Measurements from ENCODE around the gene EPN1. TPM values are rescaled to one million over a fixed set of nuclear protein-coding genes. Genes with fewer than 3 reads are reported as not detected.

Gene EPN1
- total and polyA plus RNA-seq, 9 of the 15 experiments (the other 6 are each of a cell fraction or from before 2014, with no cell fraction given) = 0.08 to 138 (median 12.7) TPM

DNA sequence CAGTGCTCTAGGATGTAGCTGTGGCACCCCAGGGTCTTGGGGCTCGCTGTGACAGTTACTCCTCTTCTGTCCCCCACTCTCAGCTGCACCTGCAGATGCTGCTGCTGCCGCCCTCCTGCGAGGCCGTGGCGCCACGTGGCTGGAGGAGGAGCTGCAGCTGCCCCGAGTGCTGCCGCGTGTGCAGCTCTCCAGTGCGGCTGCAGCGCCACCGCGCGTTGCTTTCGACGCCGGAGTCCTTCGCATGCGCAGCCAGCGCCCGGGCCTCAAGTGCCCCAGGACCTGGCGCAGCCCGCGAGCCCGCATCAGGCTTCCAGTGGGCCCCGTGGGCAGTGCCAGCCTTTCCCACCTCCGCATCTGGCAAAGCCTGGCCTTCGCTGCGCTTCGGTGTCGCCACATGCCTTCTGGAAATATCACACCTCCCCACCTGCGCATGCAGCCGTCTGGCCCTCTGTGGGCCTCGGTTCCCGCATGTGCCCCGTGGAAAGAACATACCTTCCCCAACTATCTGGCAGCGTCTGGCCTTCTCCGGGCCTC, 34.9 kb upstream of the EPN1 start (continued):
- TF ChIP-seq, protein P1, sequence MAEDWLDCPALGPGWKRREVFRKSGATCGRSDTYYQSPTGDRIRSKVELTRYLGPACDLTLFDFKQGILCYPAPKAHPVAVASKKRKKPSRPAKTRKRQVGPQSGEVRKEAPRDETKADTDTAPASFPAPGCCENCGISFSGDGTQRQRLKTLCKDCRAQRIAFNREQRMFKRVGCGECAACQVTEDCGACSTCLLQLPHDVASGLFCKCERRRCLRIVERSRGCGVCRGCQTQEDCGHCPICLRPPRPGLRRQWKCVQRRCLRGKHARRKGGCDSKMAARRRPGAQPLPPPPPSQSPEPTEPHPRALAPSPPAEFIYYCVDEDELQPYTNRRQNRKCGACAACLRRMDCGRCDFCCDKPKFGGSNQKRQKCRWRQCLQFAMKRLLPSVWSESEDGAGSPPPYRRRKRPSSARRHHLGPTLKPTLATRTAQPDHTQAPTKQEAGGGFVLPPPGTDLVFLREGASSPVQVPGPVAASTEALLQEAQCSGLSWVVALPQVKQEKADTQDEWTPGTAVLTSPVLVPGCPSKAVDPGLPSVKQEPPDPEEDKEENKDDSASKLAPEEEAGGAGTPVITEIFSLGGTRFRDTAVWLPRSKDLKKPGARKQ (CRISPR knock-in tag; IDR thresholded peaks at IDR 0.05) = peak; percentile 92
- TF ChIP-seq NCOR1 (IDR thresholded peaks at IDR 0.05) = no peak
- TF ChIP-seq HIVEP1 (CRISPR knock-in tag; IDR thresholded peaks at IDR 0.05) = peak; percentile 81; the same call in 1 of the 2 replicates
- TF ChIP-seq POLR3G (IDR thresholded peaks at IDR 0.05; ENCODE audit: extremely low read depth, insufficient read length, insufficient replicate concordance) = no peak
- TF ChIP-seq RBM15 (IDR thresholded peaks at IDR 0.05; ENCODE audit: insufficient read depth, low read length) = no peak
- TF ChIP-seq, protein P2, sequence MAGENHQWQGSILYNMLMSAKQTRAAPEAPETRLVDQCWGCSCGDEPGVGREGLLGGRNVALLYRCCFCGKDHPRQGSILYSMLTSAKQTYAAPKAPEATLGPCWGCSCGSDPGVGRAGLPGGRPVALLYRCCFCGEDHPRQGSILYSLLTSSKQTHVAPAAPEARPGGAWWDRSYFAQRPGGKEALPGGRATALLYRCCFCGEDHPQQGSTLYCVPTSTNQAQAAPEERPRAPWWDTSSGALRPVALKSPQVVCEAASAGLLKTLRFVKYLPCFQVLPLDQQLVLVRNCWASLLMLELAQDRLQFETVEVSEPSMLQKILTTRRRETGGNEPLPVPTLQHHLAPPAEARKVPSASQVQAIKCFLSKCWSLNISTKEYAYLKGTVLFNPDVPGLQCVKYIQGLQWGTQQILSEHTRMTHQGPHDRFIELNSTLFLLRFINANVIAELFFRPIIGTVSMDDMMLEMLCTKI (IDR thresholded peaks at IDR 0.05; ENCODE audit: partially characterized antibody) = no peak
- no peak for TF ChIP-seq KAT2B (IDR thresholded peaks at IDR 0.05; ENCODE audit: low read depth, low read length)
- 0 out of 2 replicates have a peak, but pooled peaks have one; percentile 22 for TF ChIP-seq GMEB1 (CRISPR knock-in tag; IDR thresholded peaks at IDR 0.05)
- TF ChIP-seq CHD2 (IDR thresholded peaks at IDR 0.05; ENCODE audit: low read depth, low read length) = no peak
- TF ChIP-seq PML (IDR thresholded peaks at IDR 0.05; ENCODE audit: low read length) = no peak
- peak; percentile 54 for TF ChIP-seq HMGN3 (IDR thresholded peaks at IDR 0.05; ENCODE audit: borderline replicate concordance, extremely low read depth, insufficient read length, low read depth, low read length)
- peak; percentile 58; the same call in 1 of the 2 replicates for TF ChIP-seq DMBX1 (CRISPR knock-in tag; IDR thresholded peaks at IDR 0.05; ENCODE audit: borderline replicate concordance)
- TF ChIP-seq NCOA2 (IDR thresholded peaks at IDR 0.05; ENCODE audit: partially characterized antibody in 2 of 2) = no peak
- TF ChIP-seq ETS2 (tag; IDR thresholded peaks at IDR 0.05; ENCODE audit: borderline replicate concordance, poor library complexity, severe bottlenecking) = no peak
- TF ChIP-seq ZNF239 (CRISPR knock-in tag; IDR thresholded peaks at IDR 0.05) = no peak
- TF ChIP-seq ETV1 (tag; conservative IDR thresholded peaks at IDR 0.05; ENCODE audit: low read depth) = no peak
- TF ChIP-seq ZFP1 (CRISPR knock-in tag; IDR thresholded peaks at IDR 0.05) = 0 out of 2 replicates have a peak, but pooled peaks have one; percentile 57
- no peak for TF ChIP-seq ZNF444 (CRISPR knock-in tag; IDR thresholded peaks at IDR 0.05)
- TF ChIP-seq TARDBP (IDR thresholded peaks at IDR 0.05) = no peak
- TF ChIP-seq ZBTB12 (CRISPR knock-in tag; IDR thresholded peaks at IDR 0.05) = 0 out of 2 replicates have a peak, but pooled peaks have one; percentile 30
